Gastrocnemius medialis (tissue), 4 donors: ENCODE data around the gene ARPP19. TPM values are rescaled to one million over a fixed set of nuclear protein-coding genes. Genes with fewer than 3 reads are reported as not detected.
"Not testable (repeated sequence)": the region's sequence is repeated elsewhere in the genome, so short reads cannot be mapped to it uniquely, and the experiment has no call there.

ENCODE experiments used
- ATAC-seq, 2 donors: fragments of 150-250 bp; one replicate each; pipeline ENCODE4 v1.9.1; 2016
- DNase-seq, 2 donors: peaks; one replicate each; pipeline ENCODE4 v3.0.0-alpha.2; 2019
- H3K27ac ChIP-seq, 4 donors: fragments of 200-600 bp; sonication (generic); 1 replicate in 1 of 4; 2 replicates in 3 of 4; pipeline ENCODE4 v1.5.1; 2016 to 2018; ENCODE audit warnings: mild to moderate bottlenecking in 2 of 4, moderate library complexity in 1 of 4
- H3K27me3 ChIP-seq, 3 donors: fragments of 200-600 bp; sonication (generic) in 2 of 3; 1 replicate in 1 of 3; 2 replicates in 2 of 3; pipeline versions ENCODE4 v1.5.1 to v1.6.0; 2016 to 2019; ENCODE audit warnings: mild to moderate bottlenecking in 1 of 3, moderate library complexity in 1 of 3
- H3K36me3 ChIP-seq, 2 donors: fragments of 200-600 bp; sonication (generic) in 1 of 2; one replicate each; pipeline ENCODE4 v1.5.1; 2017 to 2018
- H3K4me1 ChIP-seq, 2 donors: fragments of 200-600 bp; sonication (generic) in 1 of 2; one replicate each; pipeline ENCODE4 v1.5.1; 2016 to 2017; ENCODE audit warnings: mild to moderate bottlenecking in 2 of 2
- H3K4me3 ChIP-seq, 4 donors: fragments of 200-600 bp; sonication (generic) in 3 of 4; 1 replicate in 1 of 4; 2 replicates in 3 of 4; pipeline ENCODE4 v1.5.1; 2016 to 2019; ENCODE audit warnings: mild to moderate bottlenecking in 2 of 4
- H3K9me3 ChIP-seq, 3 donors: fragments of 200-600 bp; sonication (generic) in 2 of 3; 1 replicate in 1 of 3; 2 replicates in 2 of 3; pipeline ENCODE4 v1.5.1; 2016 to 2019
- CTCF ChIP-seq, 5 experiments: fragments of 450-650 bp in 3 of 5; fragments of 200-600 bp in 2 of 5; sonication (generic) in 2 of 5; IDR thresholded peaks in 4 of 5; conservative IDR thresholded peaks in 1 of 5; 1 replicate in 4 of 5; 2 replicates in 1 of 5; pipeline ENCODE4 v1.5.1; 2016 to 2019; ENCODE audit warnings: antibody characterized with exemption in 5 of 5, mild to moderate bottlenecking in 3 of 5, moderate library complexity in 3 of 5
- POLR2A ChIP-seq, 2 donors: fragments of 450-650 bp; IDR thresholded peaks; one replicate each; pipeline ENCODE4 v1.6.1; 2017; ENCODE audit warnings: antibody characterized with exemption in 2 of 2, mild to moderate bottlenecking in 2 of 2, moderate library complexity in 2 of 2
- in situ Hi-C, 4 donors: fragments of 200-750 bp; cut with MboI; loops; one replicate each; pipeline versions ENCODE4 v1.15.0 to v1.8.0; 2017; ENCODE audit warnings: low sequenced_read_pairs in 4 of 4
- intact Hi-C: fragments of 100-400 bp; cut with DNase I; formaldehyde crosslinking; loops from one replicate; pipeline ENCODE4 v1.15.1; 2023; ENCODE audit warnings: low total_unique reads
- total RNA-seq, 4 donors: library from RNA; depleted of rRNA; stranded (reverse); fragments of >200 nt; gene quantifications; one replicate each; pipeline versions ENCODE4 v1.1.0 to v1.2.3, GENCODE V29; 2016

Gene ARPP19
- total RNA-seq, 4 donors from 2014 or later = 153 to 428 (median 207) TPM

DNA sequence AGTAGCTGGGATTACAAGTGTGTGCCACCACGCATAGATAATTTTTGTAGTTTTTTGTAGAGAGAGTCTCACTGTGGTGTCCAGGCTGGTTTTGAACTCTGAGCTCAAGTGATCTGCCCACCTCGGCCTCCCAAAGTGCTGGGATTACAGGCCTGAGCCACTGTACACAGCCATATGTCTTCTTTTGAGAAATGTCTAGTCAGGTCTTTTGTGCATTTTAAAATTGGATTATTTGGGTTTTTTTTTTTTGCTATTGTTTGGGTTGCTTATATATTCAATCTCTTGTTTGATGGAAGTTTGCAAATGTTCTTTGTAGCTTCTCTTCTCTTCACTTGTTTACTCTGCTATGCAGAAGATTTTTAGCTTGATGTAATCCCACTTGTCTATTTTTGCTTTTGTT is 6.2 kb upstream of the ARPP19 start:
- Histone ChIP-seq H3K36me3 (no peaks in the 10 kb centered on the region), H3K9me3 (no peaks in the 10 kb centered on the region), H3K4me1 (no peaks in the 10 kb centered on the region), H3K4me3 (no peak overlapping the region), H3K27me3 (no peaks in the 10 kb centered on the region), H3K27ac (no peak overlapping the region)
- DNase-seq (no peak), ATAC-seq (no peak)
- TF ChIP-seq CTCF (IDR thresholded peaks at IDR 0.05 in 4 of 5, conservative IDR thresholded peaks at IDR 0.05 in 1 of 5) = no peak
- TF ChIP-seq POLR2A (IDR thresholded peaks at IDR 0.05) = no peak
- in situ Hi-C loops = no loop called here
- intact Hi-C loops = no loop called here

DNA sequence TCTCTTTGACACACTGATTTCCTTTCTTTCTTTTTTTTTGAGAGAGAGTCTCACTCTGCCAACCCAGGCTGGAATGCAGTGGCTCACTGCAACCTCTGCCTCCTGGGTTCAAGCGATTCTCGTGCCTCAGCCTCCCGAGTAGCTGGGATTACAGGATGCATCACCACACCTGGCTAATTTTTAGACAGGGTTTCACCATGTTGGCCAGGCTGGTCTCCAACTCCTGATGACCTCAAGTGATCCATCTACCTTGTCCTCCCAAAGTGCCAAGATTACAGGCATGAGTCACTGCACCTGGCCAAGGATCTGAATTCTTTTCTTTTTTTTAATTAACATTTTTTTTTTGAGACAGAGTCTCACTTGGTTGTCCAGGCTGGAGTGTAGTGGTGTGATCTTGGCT is 5.8 kb upstream of the ARPP19 start:
- H3K9me3 ChIP-seq, H3K4me1 ChIP-seq, H3K27me3 ChIP-seq, intact Hi-C loops, H3K36me3 ChIP-seq, H3K4me3 ChIP-seq, DNase-seq, H3K27ac ChIP-seq: not testable (repeated sequence)
- in situ Hi-C loops = loop anchor here in 1 of 4 donors (25.0 kb wide), 1 partner anchor 88 kb away; no protein-coding TSS in a partner anchor
- peak in 1 of 2 donors; percentile 6 for ATAC-seq

DNA sequence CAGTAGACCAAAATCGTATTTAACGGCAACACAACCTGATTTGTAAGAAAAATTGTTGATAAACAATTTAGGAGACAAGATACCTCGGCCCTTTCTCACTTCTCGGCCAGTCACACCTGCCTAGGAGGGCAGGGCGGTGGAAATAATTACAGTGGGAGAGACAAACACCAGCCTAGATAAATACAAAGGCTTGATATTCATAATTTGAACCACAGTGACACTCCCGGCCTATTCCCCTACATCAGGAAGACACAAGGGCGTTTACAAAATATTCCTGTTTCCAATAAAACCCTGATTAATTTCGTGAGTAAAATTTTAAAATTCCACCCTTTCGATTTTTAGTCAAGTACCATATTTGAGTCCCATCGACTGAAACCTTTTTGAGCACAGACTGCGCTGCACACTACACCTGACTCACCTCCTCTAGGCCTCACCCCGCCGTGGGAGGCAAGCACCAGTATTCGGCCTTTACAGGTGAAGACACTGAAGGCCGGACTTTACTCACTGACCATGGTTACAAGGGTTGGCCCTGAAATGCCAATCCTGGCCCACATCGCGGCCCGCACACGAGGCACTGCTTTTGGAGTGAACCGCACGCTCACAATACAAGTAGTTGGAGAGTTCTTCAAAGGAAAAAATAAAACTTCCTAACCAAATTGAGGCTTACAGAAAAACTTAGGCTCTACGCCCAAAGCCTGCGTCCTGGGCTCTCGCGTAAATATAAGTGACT is 794 bp downstream of the ARPP19 start:
- Histone ChIP-seq H3K4me3 (peak overlapping the region; percentile 58 to 87 (median 75)), H3K36me3 (no peaks in the 10 kb centered on the region), H3K4me1 (peaks cover 31 to 36% of the 10 kb centered on the region in 2 donors), H3K27ac (peak overlapping the region; percentile 86 to 97 (median 92)), H3K9me3 (no peaks in the 10 kb centered on the region), H3K27me3 (no peaks in the 10 kb centered on the region)
- DNase-seq = peak; percentile 30 to 48
- TF ChIP-seq CTCF (IDR thresholded peaks at IDR 0.05 in 4 of 5, conservative IDR thresholded peaks at IDR 0.05 in 1 of 5) (no peak), POLR2A (IDR thresholded peaks at IDR 0.05) (no peak)
- intact Hi-C loops = loop anchor here (1.0 kb wide), 1 partner anchor 111 kb away; the partner anchor contains the start of gene ATOSA
- ATAC-seq = peak; percentile 45 to 56
- in situ Hi-C loops = loop anchor here in 1 of 4 donors (25.0 kb wide), 1 partner anchor 94 kb away; no protein-coding TSS in a partner anchor

DNA sequence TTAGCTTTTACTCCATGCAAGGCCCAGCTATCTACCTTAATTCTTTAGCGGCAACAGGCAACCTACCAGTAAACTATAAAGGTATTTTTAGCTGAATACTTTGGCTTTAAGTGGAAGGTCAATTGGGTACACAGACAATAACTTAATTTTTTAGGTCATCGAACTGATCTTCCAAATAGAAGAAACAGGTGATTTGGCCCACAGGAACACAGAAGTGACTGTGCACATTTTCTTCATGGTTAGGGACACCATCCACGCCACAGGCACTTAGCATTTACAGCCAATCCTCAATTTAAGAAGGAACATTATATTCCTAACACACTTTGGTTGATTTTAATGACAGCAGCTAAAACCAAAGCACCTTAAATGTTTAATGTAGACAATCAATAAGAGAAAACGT is 1.9 kb downstream of the ARPP19 start:
- Histone ChIP-seq H3K27ac (peak overlapping the region; percentile 86 to 97 (median 92)), H3K4me3 (peak overlapping the region; percentile 58 to 87 (median 75)), H3K36me3 (no peaks in the 10 kb centered on the region), H3K4me1 (peaks cover 42 to 44% of the 10 kb centered on the region in 2 donors), H3K9me3 (no peaks in the 10 kb centered on the region), H3K27me3 (no peaks in the 10 kb centered on the region)
- in situ Hi-C loops = loop anchor here in 1 of 4 donors (25.0 kb wide), 1 partner anchor 95 kb away; no protein-coding TSS in a partner anchor
- DNase-seq (peak in 1 of 2 donors; percentile 43), ATAC-seq (peak in 1 of 2 donors; percentile 43)
- TF ChIP-seq POLR2A (IDR thresholded peaks at IDR 0.05) (no peak), CTCF (IDR thresholded peaks at IDR 0.05 in 4 of 5, conservative IDR thresholded peaks at IDR 0.05 in 1 of 5) (no peak)
- intact Hi-C loops = no loop called here

DNA sequence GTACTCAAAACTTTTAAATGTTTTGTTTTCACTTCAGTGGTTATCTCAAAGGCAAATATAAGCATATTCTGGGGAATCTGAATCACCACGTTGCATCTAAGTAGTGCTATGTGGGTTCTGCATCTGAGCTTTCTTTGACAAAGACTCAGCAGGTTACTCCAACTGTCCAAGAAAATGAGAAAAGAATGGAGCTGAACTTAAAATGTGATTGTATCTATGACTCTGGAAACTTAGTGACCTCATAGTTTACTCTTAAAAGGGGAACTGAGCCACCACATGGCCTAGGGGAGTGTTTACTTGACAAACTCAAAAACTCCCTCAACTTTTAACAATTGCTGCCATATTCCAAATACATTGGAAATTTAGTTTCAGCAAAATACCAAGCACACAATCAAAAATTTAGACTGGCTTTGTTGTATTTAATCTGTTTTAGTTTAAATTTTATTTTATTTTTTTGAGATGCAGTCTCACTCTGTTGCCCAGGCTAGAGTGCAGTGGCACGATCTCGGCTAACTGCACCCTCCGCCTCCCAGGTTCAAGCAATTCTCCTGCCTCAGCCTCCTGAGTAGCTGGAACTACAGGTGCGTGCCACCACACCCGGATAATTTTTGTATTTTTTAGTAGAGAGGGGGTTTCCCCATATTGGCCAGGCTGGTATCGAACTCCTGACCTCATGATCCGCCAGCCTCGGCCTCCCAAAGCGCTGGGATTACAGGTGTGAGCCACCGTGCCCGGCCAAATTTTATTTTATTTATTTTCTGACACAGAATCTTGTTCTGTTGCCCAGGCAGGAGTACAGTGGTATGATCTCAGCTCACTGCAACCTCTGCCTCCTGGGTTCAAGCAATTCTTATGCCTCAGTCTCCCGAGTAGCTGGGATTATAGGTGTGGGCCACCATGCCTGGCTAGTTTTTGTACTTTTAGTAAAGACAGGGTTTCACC is 3.1 kb downstream of the ARPP19 start:
- DNase-seq, H3K27me3 ChIP-seq, H3K36me3 ChIP-seq, H3K9me3 ChIP-seq, ATAC-seq, intact Hi-C loops: not testable (repeated sequence)
- peak overlapping the region; percentile 58 to 87 (median 75) for H3K4me3 ChIP-seq
- in situ Hi-C loops = loop anchor here in 1 of 4 donors (25.0 kb wide), 1 partner anchor 97 kb away; no protein-coding TSS in a partner anchor
- H3K4me1 ChIP-seq = peaks cover 54 to 56% of the 10 kb centered on the region in 2 donors
- peak overlapping the region; percentile 86 to 97 (median 92) for H3K27ac ChIP-seq
